ENCODE results near the gene VIL1. TPM values are rescaled to one million over a fixed set of nuclear protein-coding genes. Genes with fewer than 3 reads are reported as not detected.

The VIL1 gene
- total RNA-seq, 1 experiment from 2014 or later = not detected

GRCh38 chr2:218422403-218423086, 3.6 kb downstream of the VIL1 start:
- ChIA-PET POLR2A (ENCODE audit: low non-redundant PET) (no interaction called here), CTCF (no interaction called here)
- no peak for DNase-seq (ENCODE audit: low spot score)
- no peak overlapping the region for H3K27ac ChIP-seq (ENCODE audit: low read depth, low read length, poor library complexity, severe bottlenecking)
- no peak for TF ChIP-seq EZH2 (IDR thresholded peaks at IDR 0.05; ENCODE audit: borderline replicate concordance, low read depth, low read length, poor library complexity, severe bottlenecking)
- no peak overlapping the region for H3K4me3 ChIP-seq (ENCODE audit: low read depth, low read length, poor library complexity, severe bottlenecking)
- intact Hi-C loops (cut with micrococcal nuclease; ENCODE audit: unreplicated experiment) = no loop called here
- H3K9me3 ChIP-seq (ENCODE audit: low read depth, low read length, poor library complexity, severe bottlenecking) = no peaks in the 10 kb centered on the region
- no peaks in the 10 kb centered on the region for H3K27me3 ChIP-seq (replicated peaks; ENCODE audit: insufficient read depth, low read depth, low read length, poor library complexity)
- H3K36me3 ChIP-seq (ENCODE audit: insufficient read depth, low read length, poor library complexity, severe bottlenecking) = no peaks in the 10 kb centered on the region
- no peaks in the 10 kb centered on the region for H3K4me1 ChIP-seq (ENCODE audit: insufficient read depth, low read length, poor library complexity, severe bottlenecking)
- BruUV-seq (replicated peaks) = no TSS peak

GRCh38 chr2:218423584-218423983, 4.7 kb downstream of the VIL1 start:
- DNase-seq (ENCODE audit: low spot score) = no peak
- Histone ChIP-seq H3K9me3 (ENCODE audit: low read depth, low read length, poor library complexity, severe bottlenecking) (no peaks in the 10 kb centered on the region), H3K27ac (ENCODE audit: low read depth, low read length, poor library complexity, severe bottlenecking) (no peak overlapping the region), H3K4me1 (ENCODE audit: insufficient read depth, low read length, poor library complexity, severe bottlenecking) (no peaks in the 10 kb centered on the region), H3K36me3 (ENCODE audit: insufficient read depth, low read length, poor library complexity, severe bottlenecking) (no peaks in the 10 kb centered on the region), H3K27me3 (replicated peaks; ENCODE audit: insufficient read depth, low read depth, low read length, poor library complexity) (no peaks in the 10 kb centered on the region), H3K4me3 (ENCODE audit: low read depth, low read length, poor library complexity, severe bottlenecking) (no peak overlapping the region)
- TF ChIP-seq EZH2 (IDR thresholded peaks at IDR 0.05; ENCODE audit: borderline replicate concordance, low read depth, low read length, poor library complexity, severe bottlenecking) (no peak), CTCF (conservative IDR thresholded peaks at IDR 0.05; ENCODE audit: low read depth, low read length) (no peak)
- ChIA-PET POLR2A (ENCODE audit: low non-redundant PET) (no interaction called here), CTCF (no interaction called here)
- no TSS peak for BruUV-seq (replicated peaks)
- intact Hi-C loops (cut with micrococcal nuclease; ENCODE audit: unreplicated experiment) = no loop called here

GRCh38 chr2:218425531-218425930, 6.6 kb downstream of the VIL1 start:
- no TSS peak for BruUV-seq (replicated peaks)
- intact Hi-C loops (cut with micrococcal nuclease; ENCODE audit: unreplicated experiment) = no loop called here
- no peak for TF ChIP-seq EZH2 (IDR thresholded peaks at IDR 0.05; ENCODE audit: borderline replicate concordance, low read depth, low read length, poor library complexity, severe bottlenecking)
- TF ChIP-seq CTCF (conservative IDR thresholded peaks at IDR 0.05; ENCODE audit: low read depth, low read length) = no peak
- CTCF ChIA-PET = no interaction called here
- H3K4me3 ChIP-seq (ENCODE audit: low read depth, low read length, poor library complexity, severe bottlenecking) = no peak overlapping the region
- DNase-seq (ENCODE audit: low spot score) = no peak
- H3K27ac ChIP-seq (ENCODE audit: low read depth, low read length, poor library complexity, severe bottlenecking) = no peak overlapping the region
- H3K4me1 ChIP-seq (ENCODE audit: insufficient read depth, low read length, poor library complexity, severe bottlenecking) = no peaks in the 10 kb centered on the region
- no peaks in the 10 kb centered on the region for H3K9me3 ChIP-seq (ENCODE audit: low read depth, low read length, poor library complexity, severe bottlenecking)
- no peaks in the 10 kb centered on the region for H3K36me3 ChIP-seq (ENCODE audit: insufficient read depth, low read length, poor library complexity, severe bottlenecking)
- POLR2A ChIA-PET (ENCODE audit: low non-redundant PET) = no interaction called here
- H3K27me3 ChIP-seq (replicated peaks; ENCODE audit: insufficient read depth, low read depth, low read length, poor library complexity) = no peaks in the 10 kb centered on the region

GRCh38 chr2:218427741-218428140, 8.8 kb downstream of the VIL1 start:
- Histone ChIP-seq H3K36me3 (ENCODE audit: insufficient read depth, low read length, poor library complexity, severe bottlenecking) (no peaks in the 10 kb centered on the region), H3K4me3 (ENCODE audit: low read depth, low read length, poor library complexity, severe bottlenecking) (no peak overlapping the region), H3K9me3 (ENCODE audit: low read depth, low read length, poor library complexity, severe bottlenecking) (no peaks in the 10 kb centered on the region), H3K4me1 (ENCODE audit: insufficient read depth, low read length, poor library complexity, severe bottlenecking) (no peaks in the 10 kb centered on the region), H3K27me3 (replicated peaks; ENCODE audit: insufficient read depth, low read depth, low read length, poor library complexity) (no peaks in the 10 kb centered on the region), H3K27ac (ENCODE audit: low read depth, low read length, poor library complexity, severe bottlenecking) (no peak overlapping the region)
- intact Hi-C loops (cut with micrococcal nuclease; ENCODE audit: unreplicated experiment) = no loop called here
- CTCF ChIA-PET = no interaction called here
- POLR2A ChIA-PET (ENCODE audit: low non-redundant PET) = no interaction called here
- no TSS peak for BruUV-seq (replicated peaks)
- no peak for TF ChIP-seq CTCF (conservative IDR thresholded peaks at IDR 0.05; ENCODE audit: low read depth, low read length)
- no peak for TF ChIP-seq EZH2 (IDR thresholded peaks at IDR 0.05; ENCODE audit: borderline replicate concordance, low read depth, low read length, poor library complexity, severe bottlenecking)
- no peak for DNase-seq (ENCODE audit: low spot score)
